SJSA1 (cell line): ENCODE results near the gene PCGF3. TPM values are rescaled to one million over a fixed set of nuclear protein-coding genes. Genes with fewer than 3 reads are reported as not detected.

ENCODE experiments used
- DNase-seq, 2 experiments: peaks; one replicate each; pipeline ENCODE4 v3.0.0-alpha.2; 2015 to 2020; ENCODE audit warnings: low spot score in 2 of 2, low read depth in 1 of 2
- H3K27ac ChIP-seq: fragments of 250-450 bp; sonication (Bioruptor Pico); 2 replicates; pipeline ENCODE4 v1.5.1; 2020; ENCODE audit warnings: mild to moderate bottlenecking, moderate library complexity
- H3K27me3 ChIP-seq: fragments of 250-450 bp; sonication (Bioruptor Pico); replicated peaks from 2 replicates; pipeline ENCODE4 v1.5.1; 2020; ENCODE audit warnings: mild to moderate bottlenecking, moderate library complexity
- H3K36me3 ChIP-seq: fragments of 250-450 bp; sonication (Bioruptor Pico); 2 replicates; pipeline ENCODE4 v1.5.1; 2020; ENCODE audit warnings: mild to moderate bottlenecking
- H3K4me1 ChIP-seq: fragments of 250-450 bp; sonication (Bioruptor Pico); replicated peaks from 2 replicates; pipeline ENCODE4 v1.6.1; 2021; ENCODE audit warnings: mild to moderate bottlenecking
- H3K4me3 ChIP-seq: fragments of 250-450 bp; sonication (Bioruptor Pico); 2 replicates; pipeline ENCODE4 v1.5.1; 2020; ENCODE audit warnings: mild to moderate bottlenecking
- H3K9me3 ChIP-seq: fragments of 250-450 bp; sonication (Bioruptor Pico); replicated peaks from 2 replicates; pipeline ENCODE4 v1.5.1; 2020; ENCODE audit warnings: mild to moderate bottlenecking
- total RNA-seq: library from RNA; depleted of rRNA; stranded (reverse); fragments of >200 nt; shearing (Covaris generic); gene quantifications from 2 replicates; pipeline ENCODE4 v1.2.3, GENCODE V29; 2014

PCGF3 gene
- total RNA-seq, 1 experiment from 2014 or later, result 24.8 TPM

DNA sequence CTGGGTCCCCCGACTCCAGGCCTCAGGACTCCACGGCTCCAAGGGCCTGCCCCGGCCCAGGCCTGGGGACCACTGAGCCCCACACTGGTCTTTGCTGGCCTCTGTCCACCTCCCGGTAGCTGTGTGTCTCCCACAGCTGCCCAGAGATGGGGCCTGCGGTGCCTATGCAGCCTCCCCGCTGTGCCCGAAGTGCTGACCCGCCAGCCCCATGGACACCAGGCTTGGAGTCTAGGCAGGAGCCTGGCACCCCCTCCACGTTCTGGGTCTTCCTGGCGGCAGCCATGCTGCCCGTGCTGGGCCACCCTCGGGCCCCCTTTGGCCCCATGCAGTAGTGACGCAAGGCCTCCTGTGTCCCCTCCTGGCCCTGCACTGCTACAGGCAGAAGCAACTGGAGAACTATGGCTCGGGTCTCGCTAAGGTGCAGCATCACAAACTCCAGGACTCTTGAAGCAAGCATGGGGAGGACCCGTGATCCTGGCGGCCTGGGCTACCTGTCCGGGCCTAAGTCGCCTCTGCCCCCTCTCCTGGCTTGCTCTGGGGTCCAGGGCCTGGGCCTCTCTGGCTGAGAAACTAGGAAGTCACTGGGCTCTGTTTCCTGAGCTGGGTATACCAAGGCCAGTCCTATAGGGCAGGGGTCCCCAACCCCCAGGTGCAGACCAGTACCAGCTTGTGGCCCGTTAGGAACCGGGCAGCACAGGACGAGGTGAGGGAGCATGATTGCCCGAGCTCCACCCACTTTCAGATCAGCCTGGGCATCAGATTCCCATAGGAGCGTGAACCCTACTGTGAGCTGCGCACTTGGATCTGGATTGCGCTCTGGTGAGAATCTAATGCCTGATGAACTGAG is 30.4 kb upstream of the PCGF3 start:
- H3K36me3 ChIP-seq, result peaks cover 10% of the 10 kb centered on the region; the same call in 1 of the 2 replicates
- H3K4me1 ChIP-seq, result peaks cover 13% of the 10 kb centered on the region
- peak overlapping the region; percentile 96 for H3K4me3 ChIP-seq
- no peaks in the 10 kb centered on the region for H3K9me3 ChIP-seq
- no peaks in the 10 kb centered on the region for H3K27me3 ChIP-seq
- DNase-seq, result peak in 1 of 2 experiments; percentile 13
- H3K27ac ChIP-seq, result peak overlapping the region; percentile 89; the same call in 1 of the 2 replicates

DNA sequence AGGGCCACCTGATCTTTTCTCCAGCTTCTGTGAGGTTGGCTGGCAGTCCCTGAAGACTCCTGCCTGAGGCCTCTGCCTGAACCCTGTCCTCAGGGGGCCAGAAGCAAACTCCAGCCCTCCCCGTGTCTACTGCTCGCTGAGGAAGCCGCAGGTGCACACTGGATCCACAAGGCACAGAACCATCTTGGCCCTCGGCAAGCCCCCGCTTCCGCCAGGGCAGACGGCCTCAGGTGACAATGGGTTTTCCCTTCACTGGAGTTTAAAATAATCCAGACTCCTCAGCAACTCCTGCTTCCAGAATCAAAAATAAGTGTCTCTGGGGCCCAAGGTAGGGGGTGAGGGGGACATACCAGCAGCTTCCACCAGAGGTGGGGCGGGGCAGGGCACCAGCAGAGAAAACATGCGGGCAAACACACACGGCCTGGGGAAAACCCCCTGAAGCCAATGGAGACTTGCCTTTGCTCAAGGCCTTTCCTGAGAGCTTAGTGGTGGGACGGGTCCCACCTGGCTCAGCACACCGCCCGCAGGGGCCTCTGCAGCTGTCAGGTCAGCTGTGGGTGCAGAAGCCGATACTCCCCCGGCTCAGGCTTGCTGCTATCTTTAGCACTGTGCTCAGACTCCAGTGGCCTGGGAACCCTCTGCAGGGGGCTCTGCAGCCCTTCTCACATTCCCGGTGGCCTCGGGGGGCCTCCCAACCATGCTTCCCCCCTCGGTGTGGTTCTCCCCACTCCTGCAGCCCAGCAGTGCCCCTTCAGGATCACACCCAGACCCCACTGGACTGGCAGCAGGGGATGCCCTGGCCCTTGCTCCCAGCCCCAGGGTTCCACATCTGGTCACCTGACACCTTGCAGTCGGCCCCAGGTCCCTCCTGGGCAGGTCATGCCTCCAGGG is 29.4 kb upstream of the PCGF3 start:
- no peaks in the 10 kb centered on the region for H3K27me3 ChIP-seq
- H3K27ac ChIP-seq, result no peak overlapping the region
- H3K9me3 ChIP-seq, result no peaks in the 10 kb centered on the region
- H3K36me3 ChIP-seq, result peaks cover 6% of the 10 kb centered on the region; the same call in 1 of the 2 replicates
- H3K4me1 ChIP-seq, result peaks cover 18% of the 10 kb centered on the region
- no peak overlapping the region for H3K4me3 ChIP-seq
- no peak for DNase-seq

DNA sequence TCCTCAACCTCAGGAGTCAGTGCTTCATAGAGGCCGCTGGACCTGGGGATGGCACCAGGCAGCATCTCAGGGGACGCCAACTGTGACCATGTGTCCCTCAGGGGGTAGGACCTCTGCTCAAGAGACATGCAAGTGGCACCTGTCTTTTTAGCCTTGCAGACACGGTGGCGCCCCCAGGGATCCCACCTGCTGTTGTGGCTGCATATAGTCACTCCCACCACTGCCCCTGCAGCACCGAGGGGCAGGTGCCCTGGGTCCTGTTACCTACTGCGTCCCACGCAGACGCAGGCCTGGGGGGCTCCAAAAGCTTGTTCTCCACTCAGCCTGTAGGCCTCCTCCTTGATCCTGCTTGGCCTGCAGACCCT is 28.8 kb upstream of the PCGF3 start:
- H3K27me3 ChIP-seq, result no peaks in the 10 kb centered on the region
- DNase-seq, result no peak
- no peak overlapping the region for H3K4me3 ChIP-seq
- peaks cover 18% of the 10 kb centered on the region for H3K4me1 ChIP-seq
- no peaks in the 10 kb centered on the region for H3K9me3 ChIP-seq
- H3K36me3 ChIP-seq, result peaks cover 6% of the 10 kb centered on the region; the same call in 1 of the 2 replicates
- H3K27ac ChIP-seq, result no peak overlapping the region

DNA sequence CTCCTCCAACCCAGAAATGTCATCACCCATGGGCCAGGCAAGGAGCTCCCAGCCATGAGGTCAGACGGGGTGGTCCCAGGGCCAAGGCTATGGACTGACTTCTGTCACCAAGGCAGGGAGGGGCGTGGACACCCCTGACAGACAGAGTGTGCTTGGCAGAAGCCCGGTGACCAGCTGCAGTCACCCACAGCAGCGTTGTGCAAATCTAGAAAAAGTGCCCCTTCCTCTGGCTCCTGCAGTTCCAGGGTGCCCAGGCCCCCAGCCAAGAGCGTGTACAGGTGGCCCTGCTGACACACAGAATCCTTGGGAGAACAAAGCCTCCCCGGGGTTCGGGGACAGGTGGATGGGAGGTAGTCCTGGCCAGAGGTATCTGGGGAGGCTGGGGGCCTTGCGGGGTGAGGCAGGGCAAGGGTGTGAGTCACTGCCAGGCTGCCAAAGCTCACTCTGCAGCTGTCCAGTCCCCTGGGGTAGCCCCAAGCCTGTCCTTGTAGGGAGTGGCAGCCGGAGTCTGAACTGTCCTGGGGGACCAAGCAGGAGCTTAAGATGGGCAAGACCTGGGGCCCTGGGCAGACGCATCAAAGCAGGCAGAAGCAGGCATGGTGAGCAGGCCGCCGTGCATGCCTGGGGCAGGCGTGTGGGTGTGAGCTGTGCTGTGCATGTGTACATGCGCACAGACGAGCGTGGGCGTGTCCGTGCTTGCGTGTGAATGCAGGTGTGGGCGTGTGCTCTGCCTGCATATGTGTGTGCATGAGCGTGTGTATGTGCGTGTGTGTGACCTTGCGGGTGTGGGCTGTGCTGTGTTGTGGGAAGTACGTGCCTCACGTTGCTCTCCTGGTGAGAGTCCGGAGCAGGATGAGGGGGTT is 28.0 kb upstream of the PCGF3 start:
- Histone ChIP-seq H3K9me3 (no peaks in the 10 kb centered on the region), H3K4me1 (peaks cover 18% of the 10 kb centered on the region), H3K27me3 (no peaks in the 10 kb centered on the region), H3K4me3 (no peak overlapping the region), H3K36me3 (peaks cover 4% of the 10 kb centered on the region; the same call in 1 of the 2 replicates), H3K27ac (no peak overlapping the region)
- DNase-seq, result no peak

DNA sequence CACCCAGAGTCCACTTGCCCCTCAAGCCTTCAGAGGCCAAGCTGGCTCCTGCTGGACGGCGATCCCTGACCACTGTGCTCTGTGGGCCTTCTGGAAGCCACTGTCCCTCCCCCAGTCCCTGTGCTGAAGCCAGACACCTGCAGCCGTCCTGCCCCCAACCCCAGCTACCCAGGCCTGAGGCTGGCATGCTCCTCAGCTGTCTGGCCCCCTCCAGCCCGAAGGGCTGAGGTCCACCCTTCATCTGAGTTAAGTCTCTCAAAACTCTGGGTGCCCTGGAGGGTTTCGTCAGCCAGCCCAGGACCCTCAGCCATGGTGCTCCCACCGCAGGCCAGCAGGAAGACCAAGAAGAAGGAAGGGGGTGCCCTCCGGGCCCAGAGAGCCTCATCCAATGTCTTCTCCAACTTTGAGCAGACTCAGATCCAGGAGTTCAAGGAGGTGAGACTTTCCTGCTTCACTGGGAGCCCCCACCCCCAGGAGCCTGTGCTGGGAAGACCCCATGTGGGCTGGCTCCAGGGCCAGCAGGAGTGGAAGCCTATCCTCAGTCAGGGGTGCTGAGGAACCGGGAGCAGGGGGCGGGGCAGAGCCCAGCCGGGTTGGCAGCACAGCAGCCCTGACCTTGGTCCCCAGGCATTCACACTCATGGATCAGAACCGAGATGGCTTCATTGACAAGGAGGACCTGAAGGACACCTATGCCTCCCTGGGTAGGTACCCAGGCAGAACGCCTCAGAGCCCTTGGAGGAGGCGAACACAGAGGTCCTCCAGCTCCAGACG is 27.1 kb upstream of the PCGF3 start:
- no peaks in the 10 kb centered on the region for H3K27me3 ChIP-seq
- H3K4me1 ChIP-seq, result peaks cover 14% of the 10 kb centered on the region
- no peak for DNase-seq
- H3K4me3 ChIP-seq, result no peak overlapping the region
- H3K9me3 ChIP-seq, result no peaks in the 10 kb centered on the region
- H3K36me3 ChIP-seq, result peaks cover 4% of the 10 kb centered on the region; the same call in 1 of the 2 replicates
- no peak overlapping the region for H3K27ac ChIP-seq

DNA sequence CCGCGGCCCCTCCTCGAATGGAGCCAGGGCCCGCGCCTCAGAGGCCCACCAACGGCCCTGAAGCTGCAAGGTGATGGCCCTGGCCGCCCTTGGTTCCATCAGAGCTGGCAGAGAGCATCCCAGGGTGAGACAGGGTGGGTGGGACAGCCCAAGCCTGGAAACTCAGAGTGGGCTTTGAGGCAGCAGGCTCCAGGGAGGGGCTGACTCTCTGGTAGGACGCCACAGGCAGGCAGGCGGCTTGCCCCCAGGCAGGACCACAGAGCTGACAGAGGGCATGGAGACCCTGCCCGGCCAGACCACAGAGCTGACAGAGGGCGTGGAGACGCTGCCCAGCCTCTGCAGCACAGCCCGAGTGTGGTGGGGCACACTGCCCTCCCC is 26.5 kb upstream of the PCGF3 start:
- peaks cover 4% of the 10 kb centered on the region; the same call in 1 of the 2 replicates for H3K36me3 ChIP-seq
- no peaks in the 10 kb centered on the region for H3K27me3 ChIP-seq
- no peak for DNase-seq
- H3K9me3 ChIP-seq, result no peaks in the 10 kb centered on the region
- H3K4me1 ChIP-seq, result peaks cover 14% of the 10 kb centered on the region
- no peak overlapping the region for H3K4me3 ChIP-seq
- no peak overlapping the region for H3K27ac ChIP-seq

DNA sequence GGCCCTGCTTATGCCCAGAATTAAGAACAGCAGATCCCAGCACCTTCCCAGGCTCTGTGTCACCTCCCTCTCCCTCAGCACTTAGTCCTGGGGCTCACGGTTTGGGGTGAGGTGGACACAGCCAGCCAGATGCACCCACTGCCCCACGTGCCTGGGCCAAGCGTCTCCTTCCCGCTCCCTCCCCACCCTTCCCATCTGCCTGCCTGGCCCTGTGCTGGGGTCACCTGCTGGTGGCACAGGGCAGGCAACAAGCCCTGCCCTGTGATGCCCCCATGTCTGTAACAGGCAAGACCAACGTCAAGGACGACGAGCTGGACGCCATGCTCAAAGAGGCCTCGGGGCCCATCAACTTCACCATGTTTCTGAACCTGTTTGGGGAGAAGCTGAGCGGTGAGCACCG is 26.0 kb upstream of the PCGF3 start:
- Histone ChIP-seq H3K36me3 (peaks cover under 1% of the 10 kb centered on the region; the same call in 1 of the 2 replicates), H3K27ac (no peak overlapping the region), H3K4me1 (peaks cover 13% of the 10 kb centered on the region), H3K9me3 (no peaks in the 10 kb centered on the region), H3K27me3 (no peaks in the 10 kb centered on the region), H3K4me3 (no peak overlapping the region)
- no peak for DNase-seq

DNA sequence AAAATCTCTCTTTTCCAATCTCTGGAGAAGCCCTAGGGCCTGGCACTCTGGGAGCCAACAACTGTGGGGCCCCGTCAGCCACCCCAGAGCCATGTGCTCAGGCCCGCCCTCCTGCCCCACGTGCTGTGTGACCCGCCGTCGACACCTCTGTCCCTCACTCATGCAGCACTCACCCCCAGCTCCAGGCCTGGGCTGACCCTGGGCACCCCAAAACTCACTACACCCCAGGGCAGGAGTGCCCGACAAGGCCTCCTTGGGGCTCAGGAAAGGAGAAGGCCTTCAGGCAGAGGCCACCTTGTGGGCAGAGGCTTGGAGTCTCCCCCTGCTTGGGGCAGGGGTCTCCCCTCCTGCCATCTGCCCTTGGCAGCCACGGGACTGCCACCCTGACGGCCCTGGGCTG is 25.5 kb upstream of the PCGF3 start:
- no peak overlapping the region for H3K27ac ChIP-seq

DNA sequence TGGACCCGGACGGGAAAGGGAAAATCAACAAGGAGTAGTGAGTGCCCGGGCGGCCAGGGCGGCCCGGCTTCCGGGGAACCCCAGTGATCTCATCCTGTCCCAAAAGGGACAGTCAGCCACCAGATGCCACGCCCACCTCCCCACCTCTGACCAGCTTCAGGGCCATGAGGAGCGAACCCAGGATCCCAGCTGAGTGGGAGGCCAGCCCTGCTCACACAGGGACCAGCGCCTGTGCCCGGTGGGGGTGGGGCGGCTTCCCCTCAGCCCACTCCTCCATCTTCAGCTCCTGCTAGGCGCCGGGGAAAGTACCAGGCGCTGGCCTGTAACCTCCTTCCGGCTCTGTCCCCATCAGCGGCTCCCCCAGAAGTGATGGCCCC is 25.1 kb upstream of the PCGF3 start:
- Histone ChIP-seq H3K4me3 (no peak overlapping the region), H3K27ac (no peak overlapping the region), H3K27me3 (no peaks in the 10 kb centered on the region)

More for the DNA sequence above, 25.5 kb upstream of the PCGF3 start:
- Histone ChIP-seq H3K4me3 (no peak overlapping the region), H3K36me3 (no peaks in the 10 kb centered on the region), H3K4me1 (peaks cover 8% of the 10 kb centered on the region), H3K9me3 (no peaks in the 10 kb centered on the region), H3K27me3 (no peaks in the 10 kb centered on the region)
- no peak for DNase-seq

DNA sequence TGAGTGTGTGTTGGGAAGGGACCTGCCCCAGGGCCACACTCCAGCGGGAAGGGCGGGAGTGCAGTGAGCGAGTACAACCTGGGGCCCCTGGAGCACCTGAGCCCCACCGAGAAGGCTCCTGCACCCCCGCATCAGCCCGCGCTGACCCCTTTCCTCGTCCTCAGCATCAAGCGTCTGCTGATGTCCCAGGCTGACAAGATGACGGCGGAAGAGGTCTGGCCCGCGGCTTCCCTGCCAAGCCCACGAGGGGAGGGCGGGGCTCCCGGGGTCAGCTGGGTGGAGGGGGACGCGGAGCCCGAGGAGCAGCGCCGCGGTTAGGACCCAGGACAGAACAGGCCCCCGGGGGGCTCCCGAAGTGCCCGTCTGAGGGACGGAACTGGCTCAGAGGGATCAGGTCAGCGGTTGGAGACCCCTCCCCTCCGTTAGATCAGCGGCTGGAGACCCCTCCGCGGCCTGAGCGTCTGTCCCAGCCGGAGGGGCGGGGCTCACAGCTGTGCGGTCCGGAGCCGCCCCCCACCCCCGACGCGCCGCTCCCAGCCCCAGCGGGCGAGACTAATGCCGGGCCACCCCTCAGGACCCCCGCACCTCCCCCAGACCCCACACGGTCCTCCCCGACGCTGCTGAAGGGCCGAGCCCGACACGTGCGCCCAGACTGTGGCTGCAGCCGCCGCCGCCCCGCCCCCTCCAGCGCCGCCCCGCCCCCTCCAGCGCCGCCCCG is 24.5 kb upstream of the PCGF3 start:
- Histone ChIP-seq H3K27me3 (no peaks in the 10 kb centered on the region), H3K27ac (no peak overlapping the region), H3K36me3 (no peaks in the 10 kb centered on the region), H3K4me3 (no peak overlapping the region), H3K4me1 (peaks cover 5% of the 10 kb centered on the region), H3K9me3 (no peaks in the 10 kb centered on the region)
- DNase-seq, result no peak

More for the DNA sequence above, 25.1 kb upstream of the PCGF3 start:
- H3K4me1 ChIP-seq, result peaks cover 5% of the 10 kb centered on the region
- H3K9me3 ChIP-seq, result no peaks in the 10 kb centered on the region
- no peaks in the 10 kb centered on the region for H3K36me3 ChIP-seq
- DNase-seq, result no peak

DNA sequence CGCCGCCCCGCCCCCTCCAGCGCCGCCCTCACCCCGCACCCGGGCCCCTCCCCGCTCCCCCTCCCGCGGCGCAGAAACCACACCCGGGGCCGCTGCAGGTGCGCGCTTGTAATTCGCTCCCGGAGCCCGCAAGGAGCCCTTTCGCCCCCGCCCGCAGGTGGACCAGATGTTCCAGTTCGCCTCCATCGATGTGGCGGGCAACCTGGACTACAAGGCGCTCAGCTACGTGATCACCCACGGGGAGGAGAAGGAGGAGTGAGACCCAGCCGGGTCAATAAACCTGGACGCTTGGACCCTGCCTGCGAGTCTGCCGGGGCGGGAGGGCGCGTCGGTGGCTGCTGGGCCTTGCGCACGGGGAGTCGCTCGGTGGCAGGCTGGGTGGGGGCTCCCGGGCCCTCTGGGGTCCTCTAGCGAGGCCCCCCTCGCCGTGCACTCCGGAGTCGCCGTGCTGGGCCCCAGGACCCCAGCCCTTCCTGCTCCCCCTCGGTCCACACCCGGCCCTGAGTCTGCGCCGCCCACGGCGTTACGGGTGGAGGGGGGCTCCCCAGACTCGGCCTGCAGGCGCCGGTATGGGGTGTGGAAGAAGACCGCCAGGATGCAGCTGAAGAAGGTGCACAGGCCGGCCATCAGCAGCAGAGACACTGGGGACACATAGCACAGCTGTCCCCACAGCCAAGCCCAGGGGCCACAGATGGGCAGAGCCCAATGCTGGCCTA is 23.7 kb upstream of the PCGF3 start:
- H3K4me1 ChIP-seq, result peaks cover 5% of the 10 kb centered on the region
- no peaks in the 10 kb centered on the region for H3K36me3 ChIP-seq
- H3K4me3 ChIP-seq, result no peak overlapping the region
- no peak for DNase-seq
- no peaks in the 10 kb centered on the region for H3K9me3 ChIP-seq
- H3K27ac ChIP-seq, result no peak overlapping the region
- no peaks in the 10 kb centered on the region for H3K27me3 ChIP-seq
